Smooth muscle cell (in vitro differentiated cells): ENCODE results near the gene B3GAT1. TPM values are rescaled to one million over a fixed set of nuclear protein-coding genes. Genes with fewer than 3 reads are reported as not detected.

Source experiments
- DNase-seq: peaks from one replicate; lab custom pipeline; 2025; ENCODE audit not compliant: unreplicated experiment; lab: John Stamatoyannopoulos, UW
- H2AFZ ChIP-seq: fragments of 200-600 bp; sonication (generic); 2 replicates; pipeline ENCODE4 v1.6.0; 2016; ENCODE audit warnings: antibody characterized with exemption, low read depth, mild to moderate bottlenecking
- H3F3A ChIP-seq: fragments of 200-600 bp; sonication (generic); 2 replicates; pipeline ENCODE4 v1.6.0; 2017; ENCODE audit warnings: antibody characterized with exemption, low read depth
- H3K27ac ChIP-seq: fragments of 200-600 bp; sonication (generic); 2 replicates; pipeline ENCODE4 v1.5.1; 2016; ENCODE audit warnings: low read depth, mild to moderate bottlenecking
- H3K27me3 ChIP-seq: fragments of 200-600 bp; sonication (generic); 2 replicates; pipeline ENCODE4 v1.6.1; 2016; ENCODE audit warnings: low read depth, mild to moderate bottlenecking
- H3K36me3 ChIP-seq: fragments of 200-600 bp; sonication (generic); 2 replicates; pipeline ENCODE4 v1.5.1; 2016; ENCODE audit warnings: low read depth
- H3K4me1 ChIP-seq: fragments of 200-600 bp; sonication (generic); 2 replicates; pipeline ENCODE4 v1.5.1; 2016; ENCODE audit warnings: low read depth
- H3K4me2 ChIP-seq: fragments of 200-600 bp; sonication (generic); 2 replicates; pipeline ENCODE4 v1.6.0; 2016; ENCODE audit warnings: mild to moderate bottlenecking
- H3K4me3 ChIP-seq: fragments of 200-600 bp; sonication (generic); 2 replicates; pipeline ENCODE4 v1.5.1; 2016; ENCODE audit warnings: mild to moderate bottlenecking
- H3K79me2 ChIP-seq: fragments of 200-600 bp; sonication (generic); 2 replicates; pipeline ENCODE4 v1.6.0; 2016; ENCODE audit warnings: low read depth, mild to moderate bottlenecking
- H3K9ac ChIP-seq: fragments of 200-600 bp; sonication (generic); 2 replicates; pipeline ENCODE4 v1.6.0; 2016; ENCODE audit warnings: low read depth
- H3K9me3 ChIP-seq: fragments of 200-600 bp; sonication (generic); replicated peaks from 2 replicates; pipeline ENCODE4 v1.5.1; 2016; ENCODE audit warnings: low read depth
- H4K20me1 ChIP-seq: fragments of 200-600 bp; sonication (generic); 2 replicates; pipeline ENCODE4 v1.6.0; 2016; ENCODE audit warnings: low read depth
- CTCF ChIP-seq: fragments of 200-600 bp; sonication (generic); IDR thresholded peaks from 2 replicates; pipeline ENCODE4 v1.5.1; 2017; ENCODE audit warnings: borderline replicate concordance, mild to moderate bottlenecking, antibody characterized with exemption; ENCODE audit not compliant: insufficient read depth, poor library complexity, severe bottlenecking
- WGBS: methylation state at CpG from one replicate; pipeline ENCODE4 v1.1.7; 2016; ENCODE audit warnings: low lambda C conversion rate; 5-methylcytosine and 5-hydroxymethylcytosine counted together
- polyA plus RNA-seq: library from polyadenylated mRNA; unstranded; fragments of >200 nt; fragmentation: Nextera tagmentation; extraction: Ambion mirVana; gene quantifications from 2 replicates; pipeline ENCODE4 v1.2.1, GENCODE V29; 2016
- total RNA-seq: library from RNA; depleted of rRNA; stranded (reverse); fragments of >200 nt; gene quantifications from 2 replicates; pipeline ENCODE4 v1.2.3, GENCODE V29; 2014

The B3GAT1 gene
- total and polyA plus RNA-seq, 2 experiments from 2014 or later = not detected

DNA sequence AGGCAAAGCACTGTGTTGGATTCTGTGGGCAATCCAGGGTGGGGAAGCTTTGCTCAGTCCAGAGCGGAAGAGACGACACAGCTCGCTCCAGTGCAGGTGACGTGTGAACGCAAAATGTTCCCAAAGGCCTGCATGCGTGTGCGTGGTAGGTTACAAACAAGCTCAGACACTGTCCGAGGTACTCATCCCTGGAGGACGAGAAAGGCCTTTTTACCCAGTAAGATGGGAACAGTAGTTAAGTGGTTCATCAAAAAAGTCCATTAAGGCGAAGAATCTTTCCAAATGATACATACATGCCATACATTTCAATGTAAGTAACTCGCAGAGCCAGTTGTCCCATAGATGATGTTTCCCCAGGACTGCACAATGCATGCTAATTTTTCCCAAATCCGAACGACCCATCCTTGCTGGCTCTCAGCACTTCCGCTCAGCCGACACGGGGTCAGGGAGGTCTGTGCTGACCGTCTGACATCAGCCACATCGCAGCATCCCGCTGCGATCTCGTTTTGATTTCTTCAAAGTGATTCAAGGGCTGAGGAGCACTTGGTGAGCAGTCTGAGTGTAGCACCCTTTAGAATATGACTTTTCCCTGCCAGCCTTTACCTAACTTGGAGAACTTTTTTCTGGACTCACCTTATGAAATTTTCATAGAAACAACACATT, 19.0 kb downstream of the B3GAT1 start:
- H3F3A ChIP-seq = no peaks in the 10 kb centered on the region
- H3K27me3 ChIP-seq = peaks cover 4% of the 10 kb centered on the region
- no peak overlapping the region for H3K9ac ChIP-seq
- 91% methylated on average over 21 of the region's 21 CpGs for WGBS
- no peaks in the 10 kb centered on the region for H3K79me2 ChIP-seq
- H3K27ac ChIP-seq = no peak overlapping the region
- H3K4me2 ChIP-seq = no peak overlapping the region
- H4K20me1 ChIP-seq = no peaks in the 10 kb centered on the region
- TF ChIP-seq CTCF = no peak
- no peak overlapping the region for H3K4me3 ChIP-seq
- H3K4me1 ChIP-seq = no peaks in the 10 kb centered on the region
- no peak overlapping the region for H2AFZ ChIP-seq
- H3K36me3 ChIP-seq = no peaks in the 10 kb centered on the region
- no peak for DNase-seq
- no peaks in the 10 kb centered on the region for H3K9me3 ChIP-seq

GRCh38 chr11:134391656-134392055, 20.4 kb downstream of the B3GAT1 start:
- H3K4me2 ChIP-seq = no peak overlapping the region
- no peaks in the 10 kb centered on the region for H4K20me1 ChIP-seq
- H3K4me1 ChIP-seq = no peaks in the 10 kb centered on the region
- H3K9ac ChIP-seq = no peak overlapping the region
- DNase-seq = no peak
- H3K4me3 ChIP-seq = no peak overlapping the region
- no peak for TF ChIP-seq CTCF
- peaks cover 4% of the 10 kb centered on the region for H3K27me3 ChIP-seq
- no peak overlapping the region for H2AFZ ChIP-seq
- H3K36me3 ChIP-seq = no peaks in the 10 kb centered on the region
- WGBS = 93% methylated on average over 13 of the region's 13 CpGs
- no peaks in the 10 kb centered on the region for H3K79me2 ChIP-seq
- no peaks in the 10 kb centered on the region for H3K9me3 ChIP-seq
- H3F3A ChIP-seq = no peaks in the 10 kb centered on the region
- no peak overlapping the region for H3K27ac ChIP-seq

DNA sequence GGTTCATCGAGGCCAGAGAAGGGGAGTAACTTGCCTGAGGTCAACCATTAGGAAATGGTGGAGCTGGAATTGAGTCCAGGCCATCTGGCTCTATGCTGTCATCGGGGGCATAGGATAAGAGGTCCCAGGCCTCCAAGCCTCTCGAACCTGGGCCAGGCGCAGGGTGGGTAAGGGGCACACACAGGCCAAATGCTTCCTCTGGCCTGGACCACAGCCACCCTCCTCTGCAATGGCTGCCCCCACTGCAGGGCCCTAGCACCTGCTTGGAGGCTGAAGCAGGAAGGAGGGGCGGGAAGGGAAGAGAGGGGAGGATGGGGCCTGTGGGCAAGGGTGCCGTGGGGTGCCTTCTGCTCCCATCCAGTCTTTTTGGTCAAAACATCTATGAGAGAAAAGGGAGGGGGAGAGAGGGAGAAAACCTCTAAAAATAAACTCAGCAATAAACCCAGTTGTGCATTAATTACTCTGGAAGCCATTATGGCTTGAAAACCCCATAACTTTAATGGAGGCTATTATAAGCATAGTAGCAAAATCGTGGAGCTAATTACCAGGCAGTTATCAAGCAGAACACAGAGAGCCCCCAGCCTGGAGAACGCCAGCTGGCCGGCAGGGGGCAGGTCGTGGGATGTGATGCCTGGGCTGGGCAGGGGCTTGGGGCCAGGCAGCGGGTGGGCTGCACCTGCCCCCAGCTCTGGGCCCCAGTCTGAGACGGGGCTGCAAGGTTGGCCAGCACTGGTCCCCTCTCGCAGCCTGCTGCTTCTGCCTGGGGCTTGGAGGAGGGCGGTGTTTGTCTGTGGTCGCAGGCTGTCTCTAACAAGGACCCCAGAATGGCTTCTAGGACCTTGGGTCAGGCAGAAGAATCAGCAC, 21.1 kb downstream of the B3GAT1 start:
- H3F3A ChIP-seq = no peaks in the 10 kb centered on the region
- no peak for DNase-seq
- H3K9ac ChIP-seq = no peak overlapping the region
- H3K4me1 ChIP-seq = no peaks in the 10 kb centered on the region
- TF ChIP-seq CTCF = no peak
- no peak overlapping the region for H3K4me2 ChIP-seq
- H2AFZ ChIP-seq = no peak overlapping the region
- no peaks in the 10 kb centered on the region for H3K36me3 ChIP-seq
- H3K79me2 ChIP-seq = no peaks in the 10 kb centered on the region
- no peaks in the 10 kb centered on the region for H4K20me1 ChIP-seq
- peaks cover 4% of the 10 kb centered on the region for H3K27me3 ChIP-seq
- H3K9me3 ChIP-seq = no peaks in the 10 kb centered on the region
- H3K27ac ChIP-seq = no peak overlapping the region
- no peak overlapping the region for H3K4me3 ChIP-seq
- 82% methylated on average over 14 of the region's 15 CpGs for WGBS
